Measurements from ENCODE around the gene CAPN5.
A peak's percentile ranks its signal among the peaks of the same experiment; 100 is the strongest.

Gene CAPN5

GRCh38 chr11:77171885-77172665 is 105.3 kb downstream of the CAPN5 start:
- peak overlapping the region; percentile 85 for H4K8ac ChIP-seq (ENCODE audit: low read depth, low read length)
- H3K4me2 ChIP-seq (ENCODE audit: low read length), result peak overlapping the region; percentile 26
- peak overlapping the region; percentile 48 for H2BK5ac ChIP-seq (ENCODE audit: low read depth, low read length, poor library complexity)
- no peak overlapping the region for H3K23ac ChIP-seq (ENCODE audit: low read length)
- peaks cover 1% of the 10 kb centered on the region for H3K79me2 ChIP-seq (ENCODE audit: control insufficient read depth, insufficient read depth, low read length, poor library complexity)
- H3K4me1 ChIP-seq (ENCODE audit: control insufficient read depth in 1 of 2, insufficient read depth in 2 of 2, low read length in 2 of 2), result peaks cover 33 to 37% of the 10 kb centered on the region in 2 experiments
- no peaks in the 10 kb centered on the region for H3K9me3 ChIP-seq (ENCODE audit: insufficient read depth, low read depth, low read length)
- H3K36me3 ChIP-seq (ENCODE audit: control insufficient read depth in 1 of 2, insufficient read depth in 2 of 2, low read length in 2 of 2), result no peaks in the 10 kb centered on the region
- peak overlapping the region; percentile 54 for H2BK120ac ChIP-seq (ENCODE audit: insufficient read depth, low read length, poor library complexity)
- peaks cover 5% of the 10 kb centered on the region for H3K79me1 ChIP-seq (ENCODE audit: low read length)
- H3K18ac ChIP-seq (ENCODE audit: low read length), result peak overlapping the region; percentile 56
- DNase-seq, result peak in 1 of 2 donors; percentile 30
- peak overlapping the region; percentile 85 for H2BK12ac ChIP-seq (ENCODE audit: low read length)
- peak overlapping the region; percentile 90 for H2AFZ ChIP-seq (ENCODE audit: insufficient read depth, low read length, poor library complexity)
- no peak overlapping the region for H3K4me3 ChIP-seq (ENCODE audit: low read depth, low read length)
- H4K12ac ChIP-seq (ENCODE audit: low read depth, low read length), result peak overlapping the region; percentile 32
- no CpG with 5 or more reads among the region's 20 CpGs for WGBS (ENCODE audit: extremely low coverage, insufficient coverage, insufficient read length)
- H4K91ac ChIP-seq (ENCODE audit: low read depth, low read length), result peak overlapping the region; percentile 78
- H3K27me3 ChIP-seq (ENCODE audit: insufficient read depth, low read length), result no peaks in the 10 kb centered on the region
- no peak overlapping the region for H3K9ac ChIP-seq (ENCODE audit: low read length)
- peak overlapping the region; percentile 71 for H3K14ac ChIP-seq (ENCODE audit: low read length)
- H3K27ac ChIP-seq (ENCODE audit: low read depth, low read length), result no peak overlapping the region
- H2AK5ac ChIP-seq (ENCODE audit: low read length), result no peak overlapping the region
- no peak overlapping the region for H3K4ac ChIP-seq (ENCODE audit: low read depth, low read length)

DNA sequence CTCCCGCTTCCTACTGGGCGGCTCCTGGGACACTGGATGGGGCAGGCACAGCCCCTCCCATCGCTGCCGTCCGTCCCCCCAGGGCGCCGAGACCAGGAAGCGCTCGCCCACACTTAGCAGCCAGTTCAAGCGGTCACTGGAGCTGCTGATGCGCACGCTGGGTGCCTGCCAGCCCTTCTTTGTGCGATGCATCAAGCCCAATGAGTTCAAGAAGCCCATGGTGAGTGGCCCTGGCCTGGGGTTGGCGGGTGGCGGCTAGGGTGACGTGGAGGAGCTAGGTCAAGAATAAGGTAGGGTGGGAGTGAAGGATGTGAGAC is 105.9 kb downstream of the CAPN5 start:
- DNase-seq, result no peak
- Histone ChIP-seq H3K27ac (ENCODE audit: low read depth, low read length) (no peak overlapping the region), H4K91ac (ENCODE audit: low read depth, low read length) (no peak overlapping the region), H2BK120ac (ENCODE audit: insufficient read depth, low read length, poor library complexity) (no peak overlapping the region), H2BK5ac (ENCODE audit: low read depth, low read length, poor library complexity) (no peak overlapping the region), H4K12ac (ENCODE audit: low read depth, low read length) (no peak overlapping the region), H3K9ac (ENCODE audit: low read length) (no peak overlapping the region), H3K14ac (ENCODE audit: low read length) (no peak overlapping the region), H3K27me3 (ENCODE audit: insufficient read depth, low read length) (no peaks in the 10 kb centered on the region), H3K79me1 (ENCODE audit: low read length) (peaks cover 5% of the 10 kb centered on the region), H2AFZ (ENCODE audit: insufficient read depth, low read length, poor library complexity) (no peak overlapping the region), H3K18ac (ENCODE audit: low read length) (no peak overlapping the region), H3K4ac (ENCODE audit: low read depth, low read length) (no peak overlapping the region), H3K4me1 (ENCODE audit: control insufficient read depth in 1 of 2, insufficient read depth in 2 of 2, low read length in 2 of 2) (peaks cover 30 to 32% of the 10 kb centered on the region in 2 experiments), H3K36me3 (ENCODE audit: control insufficient read depth in 1 of 2, insufficient read depth in 2 of 2, low read length in 2 of 2) (no peaks in the 10 kb centered on the region), H3K9me3 (ENCODE audit: insufficient read depth, low read depth, low read length) (peaks cover 3% of the 10 kb centered on the region), H3K4me3 (ENCODE audit: low read depth, low read length) (no peak overlapping the region), H3K79me2 (ENCODE audit: control insufficient read depth, insufficient read depth, low read length, poor library complexity) (peaks cover 1% of the 10 kb centered on the region), H3K23ac (ENCODE audit: low read length) (no peak overlapping the region), H4K8ac (ENCODE audit: low read depth, low read length) (no peak overlapping the region), H3K4me2 (ENCODE audit: low read length) (no peak overlapping the region), H2AK5ac (ENCODE audit: low read length) (no peak overlapping the region), H2BK12ac (ENCODE audit: low read length) (no peak overlapping the region)
- WGBS (ENCODE audit: extremely low coverage, insufficient coverage, insufficient read length), result no CpG with 5 or more reads among the region's 16 CpGs

GRCh38 chr11:77173494-77173893 is 106.7 kb downstream of the CAPN5 start:
- Histone ChIP-seq H3K79me1 (ENCODE audit: low read length) (peaks cover 5% of the 10 kb centered on the region), H2AK5ac (ENCODE audit: low read length) (no peak overlapping the region), H3K4ac (ENCODE audit: low read depth, low read length) (no peak overlapping the region), H4K12ac (ENCODE audit: low read depth, low read length) (no peak overlapping the region), H4K91ac (ENCODE audit: low read depth, low read length) (no peak overlapping the region), H3K79me2 (ENCODE audit: control insufficient read depth, insufficient read depth, low read length, poor library complexity) (peaks cover 1% of the 10 kb centered on the region), H2AFZ (ENCODE audit: insufficient read depth, low read length, poor library complexity) (no peak overlapping the region), H3K9ac (ENCODE audit: low read length) (no peak overlapping the region), H3K27me3 (ENCODE audit: insufficient read depth, low read length) (no peaks in the 10 kb centered on the region), H3K4me1 (ENCODE audit: control insufficient read depth in 1 of 2, insufficient read depth in 2 of 2, low read length in 2 of 2) (peaks cover 25 to 28% of the 10 kb centered on the region in 2 experiments), H3K4me2 (ENCODE audit: low read length) (no peak overlapping the region), H3K9me3 (ENCODE audit: insufficient read depth, low read depth, low read length) (peaks cover 3% of the 10 kb centered on the region), H3K18ac (ENCODE audit: low read length) (no peak overlapping the region), H2BK120ac (ENCODE audit: insufficient read depth, low read length, poor library complexity) (no peak overlapping the region), H3K4me3 (ENCODE audit: low read depth, low read length) (no peak overlapping the region), H3K36me3 (ENCODE audit: control insufficient read depth in 1 of 2, insufficient read depth in 2 of 2, low read length in 2 of 2) (no peaks in the 10 kb centered on the region), H4K8ac (ENCODE audit: low read depth, low read length) (no peak overlapping the region), H3K23ac (ENCODE audit: low read length) (no peak overlapping the region), H2BK5ac (ENCODE audit: low read depth, low read length, poor library complexity) (no peak overlapping the region), H3K14ac (ENCODE audit: low read length) (no peak overlapping the region), H2BK12ac (ENCODE audit: low read length) (no peak overlapping the region), H3K27ac (ENCODE audit: low read depth, low read length) (no peak overlapping the region)
- no peak for DNase-seq
- no CpG with 5 or more reads among the region's 10 CpGs for WGBS (ENCODE audit: extremely low coverage, insufficient coverage, insufficient read length)

- peaks cover 25 to 28% of the 10 kb centered on the region in 2 experiments for H3K4me1 ChIP-seq (ENCODE audit: control insufficient read depth in 1 of 2, insufficient read depth in 2 of 2, low read length in 2 of 2)
- WGBS (ENCODE audit: extremely low coverage, insufficient coverage, insufficient read length), result no CpG with 5 or more reads among the region's 16 CpGs
- no peak overlapping the region for H3K4me2 ChIP-seq (ENCODE audit: low read length)
Observed at GRCh38 chr11:77174559-77174958, 107.8 kb downstream of the CAPN5 start.

More at GRCh38 chr11:77174559-77174958, 107.8 kb downstream of the CAPN5 start:
- Histone ChIP-seq H3K18ac (ENCODE audit: low read length) (no peak overlapping the region), H3K14ac (ENCODE audit: low read length) (no peak overlapping the region), H3K36me3 (ENCODE audit: control insufficient read depth in 1 of 2, insufficient read depth in 2 of 2, low read length in 2 of 2) (no peaks in the 10 kb centered on the region), H3K4ac (ENCODE audit: low read depth, low read length) (no peak overlapping the region), H3K27ac (ENCODE audit: low read depth, low read length) (no peak overlapping the region), H3K9me3 (ENCODE audit: insufficient read depth, low read depth, low read length) (peaks cover 3% of the 10 kb centered on the region), H3K4me3 (ENCODE audit: low read depth, low read length) (peak overlapping the region; percentile 35), H3K79me1 (ENCODE audit: low read length) (peaks cover 5% of the 10 kb centered on the region), H3K23ac (ENCODE audit: low read length) (no peak overlapping the region), H2BK120ac (ENCODE audit: insufficient read depth, low read length, poor library complexity) (no peak overlapping the region), H4K8ac (ENCODE audit: low read depth, low read length) (no peak overlapping the region), H3K9ac (ENCODE audit: low read length) (no peak overlapping the region), H2AFZ (ENCODE audit: insufficient read depth, low read length, poor library complexity) (no peak overlapping the region), H3K27me3 (ENCODE audit: insufficient read depth, low read length) (no peaks in the 10 kb centered on the region), H4K12ac (ENCODE audit: low read depth, low read length) (no peak overlapping the region), H3K79me2 (ENCODE audit: control insufficient read depth, insufficient read depth, low read length, poor library complexity) (peaks cover 1% of the 10 kb centered on the region), H2AK5ac (ENCODE audit: low read length) (no peak overlapping the region), H2BK12ac (ENCODE audit: low read length) (no peak overlapping the region), H4K91ac (ENCODE audit: low read depth, low read length) (no peak overlapping the region), H2BK5ac (ENCODE audit: low read depth, low read length, poor library complexity) (no peak overlapping the region)
- no peak for DNase-seq
